HCT116 (cell line): Measurements from ENCODE around the gene FAT2.

Experiments used
- CTCF ChIP-seq, 3 experiments: fragments of 200-600 bp in 1 of 3; sonication (generic) in 1 of 3; IDR thresholded peaks in 2 of 3; conservative IDR thresholded peaks in 1 of 3; 2 replicates each; pipeline ENCODE4 v1.5.1; 2012 to 2017; ENCODE audit warnings: low read depth in 2 of 3, low read length in 2 of 3, antibody characterized with exemption in 1 of 3, borderline replicate concordance in 1 of 3, control low read depth in 1 of 3, mild to moderate bottlenecking in 1 of 3, mixed read lengths in 1 of 3, mixed run types in 1 of 3, moderate library complexity in 1 of 3; ENCODE audit not compliant: insufficient read depth in 1 of 3
- EGR1 ChIP-seq: IDR thresholded peaks from 2 replicates; pipeline ENCODE4 v1.6.1; 2012; ENCODE audit warnings: low read depth
- EZH2phosphoT487 ChIP-seq: fragments of 200-600 bp; IDR thresholded peaks from 2 replicates; pipeline ENCODE4 v1.6.1; 2018; ENCODE audit warnings: antibody characterized with exemption, borderline replicate concordance
- POLR2A ChIP-seq: IDR thresholded peaks from 2 replicates; pipeline ENCODE4 v1.7.0; 2011; ENCODE audit warnings: borderline replicate concordance; ENCODE audit not compliant: insufficient read depth, insufficient read length; ENCODE audit errors: extremely low read depth
- RAD21 ChIP-seq: IDR thresholded peaks from 2 replicates; pipeline ENCODE4 v1.6.1; 2012; ENCODE audit warnings: low read depth, mild to moderate bottlenecking
- SP1 ChIP-seq: IDR thresholded peaks from 2 replicates; pipeline ENCODE4 v1.6.1; 2012; ENCODE audit warnings: low read depth
- SRF ChIP-seq: IDR thresholded peaks from 2 replicates; pipeline ENCODE4 v1.6.1; 2012; ENCODE audit warnings: low read depth

- TF ChIP-seq POLR2A (no peak), CTCF (IDR thresholded peaks at IDR 0.05 in 2 of 3, conservative IDR thresholded peaks at IDR 0.05 in 1 of 3; ENCODE audit: borderline replicate concordance in 1 of 3, insufficient read depth in 1 of 3, low read depth in 2 of 3, low read length in 2 of 3) (no peak), RAD21 (no peak), SP1 (no peak), SRF (no peak), EZH2phosphoT487 (no peak), EGR1 (no peak)
Measured at GRCh38 chr5:151625285-151625684, 34.2 kb upstream of the FAT2 start.
